Inferior parietal cortex (tissue), 1 donor: ENCODE results near the gene ATG14.

ENCODE experiments used
- DNase-seq: peaks from one replicate; pipeline ENCODE4 v3.0.0-alpha.2; 2016; ENCODE audit errors: extremely low spot score

The ATG14 gene

GRCh38 chr14:55317542-55318306, 93.9 kb downstream of the ATG14 start:
- DNase-seq: no peak

GRCh38 chr14:55316564-55316963, 95.1 kb downstream of the ATG14 start:
- DNase-seq: no peak
